Endothelial cell (in vitro differentiated cells): ENCODE measurements around the gene SIT1. TPM values are rescaled to one million over a fixed set of nuclear protein-coding genes. Genes with fewer than 3 reads are reported as not detected.

Source experiments
- DNase-seq: peaks from one replicate; pipeline ENCODE4 v3.0.0; 2021; ENCODE audit warnings: low spot score
- H3K27ac Mint-ChIP-seq: one replicate; pipeline ENCODE4 v1.8.0; 2021; ENCODE audit warnings: mixed read lengths, inconsistent platforms; ENCODE audit not compliant: unreplicated experiment
- H3K27me3 Mint-ChIP-seq: one replicate; pipeline ENCODE4 v1.8.0; 2021; ENCODE audit warnings: mild to moderate bottlenecking, moderate library complexity, mixed read lengths, inconsistent platforms; ENCODE audit not compliant: unreplicated experiment
- H3K36me3 Mint-ChIP-seq: one replicate; pipeline ENCODE4 v1.8.0; 2021; ENCODE audit warnings: mild to moderate bottlenecking, low read depth, mixed read lengths, inconsistent platforms; ENCODE audit not compliant: unreplicated experiment
- H3K4me1 Mint-ChIP-seq: one replicate; pipeline ENCODE4 v1.8.0; 2021; ENCODE audit warnings: mild to moderate bottlenecking, mixed read lengths, inconsistent platforms; ENCODE audit not compliant: unreplicated experiment
- H3K4me3 Mint-ChIP-seq: one replicate; pipeline ENCODE4 v1.8.0; 2021; ENCODE audit warnings: mild to moderate bottlenecking, mixed read lengths, inconsistent platforms; ENCODE audit not compliant: unreplicated experiment
- H3K9me3 Mint-ChIP-seq: one replicate; pipeline ENCODE4 v1.8.0; 2021; ENCODE audit warnings: mixed read lengths, inconsistent platforms; ENCODE audit not compliant: unreplicated experiment
- total RNA-seq: library from RNA; stranded (reverse); fragmentation: NEBNext Ultra II Directional; extraction: Animal tissue kit (Norgen Biotek cat#: 25700); gene quantifications from one replicate; pipeline ENCODE4 v1.2.1, GENCODE V29; 2021; ENCODE audit not compliant: unreplicated experiment
- TF ChIP-seq, protein P1 (sequence below): fragments of 200-600 bp; sonication (generic); IDR thresholded peaks from one replicate; pipeline ENCODE4 v1.5.0; 2021; ENCODE audit warnings: antibody characterized with exemption; ENCODE audit not compliant: unreplicated experiment

The SIT1 gene
- total RNA-seq, 1 donor from 2014 or later = not detected

DNA sequence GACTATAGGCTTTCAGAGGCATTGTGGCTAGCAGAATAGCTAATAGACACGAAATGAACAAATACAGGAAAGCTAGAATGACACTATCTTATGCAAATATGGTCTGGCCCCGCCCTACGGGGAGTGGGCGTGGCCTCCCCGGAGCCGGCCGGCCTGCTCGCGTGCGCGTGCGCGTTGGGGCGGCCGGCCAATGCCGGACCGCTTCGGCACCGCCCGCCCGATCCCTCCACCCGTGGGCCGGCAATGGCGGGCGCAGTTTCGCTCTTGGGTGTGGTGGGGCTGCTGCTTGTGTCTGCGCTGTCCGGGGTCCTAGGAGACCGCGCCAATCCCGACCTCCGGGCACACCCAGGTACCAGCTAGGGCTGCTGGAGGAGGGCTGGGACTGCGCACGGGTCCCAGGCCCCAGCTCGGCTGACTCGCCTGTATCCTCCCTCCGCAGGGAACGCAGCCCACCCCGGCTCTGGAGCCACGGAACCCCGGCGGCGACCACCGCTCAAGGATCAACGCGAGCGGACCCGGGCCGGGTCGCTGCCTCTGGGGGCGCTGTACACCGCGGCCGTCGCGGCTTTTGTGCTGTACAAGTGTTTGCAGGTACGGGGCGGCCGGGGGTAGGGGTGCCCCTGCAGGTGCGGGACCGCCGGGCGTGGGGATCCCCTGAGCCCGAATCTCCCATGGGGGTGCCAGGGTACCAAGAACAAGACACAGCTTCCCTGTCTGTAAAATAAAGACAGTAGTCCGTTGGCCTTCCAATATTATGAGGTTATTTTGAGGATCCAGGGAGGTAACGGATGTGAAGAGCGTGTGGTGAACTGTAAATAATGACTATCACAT, 7.6 kb upstream of the SIT1 start, which contains the start of gene CCDC107:
CCDC107 (plus strand) TSS at position 156 of the 831 bp plus-strand sequence; CDS start at position 244, 88 bp downstream.
- Mint-ChIP-seq H3K9me3 (peaks cover 4% of the 10 kb centered on the region), H3K36me3 (peaks cover 18% of the 10 kb centered on the region), H3K27ac (peak within 1 kb of the TSS; percentile 99), H3K4me1 (peaks cover 35% of the 10 kb centered on the region), H3K27me3 (peaks cover 31% of the 10 kb centered on the region), H3K4me3 (peak within 1 kb of the TSS; percentile 91)
- DNase-seq = peak; percentile 88
- TF ChIP-seq, protein P1, sequence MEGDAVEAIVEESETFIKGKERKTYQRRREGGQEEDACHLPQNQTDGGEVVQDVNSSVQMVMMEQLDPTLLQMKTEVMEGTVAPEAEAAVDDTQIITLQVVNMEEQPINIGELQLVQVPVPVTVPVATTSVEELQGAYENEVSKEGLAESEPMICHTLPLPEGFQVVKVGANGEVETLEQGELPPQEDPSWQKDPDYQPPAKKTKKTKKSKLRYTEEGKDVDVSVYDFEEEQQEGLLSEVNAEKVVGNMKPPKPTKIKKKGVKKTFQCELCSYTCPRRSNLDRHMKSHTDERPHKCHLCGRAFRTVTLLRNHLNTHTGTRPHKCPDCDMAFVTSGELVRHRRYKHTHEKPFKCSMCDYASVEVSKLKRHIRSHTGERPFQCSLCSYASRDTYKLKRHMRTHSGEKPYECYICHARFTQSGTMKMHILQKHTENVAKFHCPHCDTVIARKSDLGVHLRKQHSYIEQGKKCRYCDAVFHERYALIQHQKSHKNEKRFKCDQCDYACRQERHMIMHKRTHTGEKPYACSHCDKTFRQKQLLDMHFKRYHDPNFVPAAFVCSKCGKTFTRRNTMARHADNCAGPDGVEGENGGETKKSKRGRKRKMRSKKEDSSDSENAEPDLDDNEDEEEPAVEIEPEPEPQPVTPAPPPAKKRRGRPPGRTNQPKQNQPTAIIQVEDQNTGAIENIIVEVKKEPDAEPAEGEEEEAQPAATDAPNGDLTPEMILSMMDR = peak; percentile 76

DNA sequence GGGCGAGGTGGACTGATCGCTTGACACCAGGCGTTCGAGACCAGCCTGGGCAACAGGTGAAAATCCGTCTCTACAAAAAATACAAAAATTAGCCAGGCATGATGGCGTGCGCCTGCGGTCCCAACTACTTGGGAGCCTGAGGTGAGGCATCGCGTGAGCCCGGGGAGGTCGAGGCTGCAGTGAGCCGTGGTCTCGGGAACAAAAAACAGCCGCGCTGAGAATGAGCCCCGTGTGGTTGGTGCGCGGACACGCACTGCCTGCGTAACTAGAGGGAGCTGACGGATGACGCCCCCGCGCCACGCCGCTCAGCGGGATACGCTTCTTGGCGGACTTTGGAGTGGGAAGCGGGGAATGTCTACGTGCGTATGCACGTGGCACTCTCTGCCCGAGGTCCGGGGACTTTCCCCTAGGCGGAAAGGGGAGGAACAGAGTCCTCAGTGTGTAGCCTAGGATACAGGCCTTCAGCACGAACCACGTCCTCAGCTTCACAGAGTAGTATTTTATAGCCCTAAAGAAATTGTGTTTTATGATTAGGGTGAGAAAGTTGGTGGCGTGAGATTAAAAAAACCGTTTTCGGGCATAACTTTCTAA, 6.9 kb upstream of the SIT1 start, which contains the start of gene RMRP:
RMRP (minus strand) TSS at position 474 of the 591 bp plus-strand sequence.
- peak; percentile 92 for DNase-seq
- H3K27ac Mint-ChIP-seq = peak within 1 kb of the TSS; percentile 99
- peaks cover 4% of the 10 kb centered on the region for H3K9me3 Mint-ChIP-seq
- peaks cover 25% of the 10 kb centered on the region for H3K27me3 Mint-ChIP-seq
- TF ChIP-seq, protein P1 = no peak
- peaks cover 34% of the 10 kb centered on the region for H3K4me1 Mint-ChIP-seq
- peaks cover 18% of the 10 kb centered on the region for H3K36me3 Mint-ChIP-seq
- H3K4me3 Mint-ChIP-seq = peak within 1 kb of the TSS; percentile 91

DNA sequence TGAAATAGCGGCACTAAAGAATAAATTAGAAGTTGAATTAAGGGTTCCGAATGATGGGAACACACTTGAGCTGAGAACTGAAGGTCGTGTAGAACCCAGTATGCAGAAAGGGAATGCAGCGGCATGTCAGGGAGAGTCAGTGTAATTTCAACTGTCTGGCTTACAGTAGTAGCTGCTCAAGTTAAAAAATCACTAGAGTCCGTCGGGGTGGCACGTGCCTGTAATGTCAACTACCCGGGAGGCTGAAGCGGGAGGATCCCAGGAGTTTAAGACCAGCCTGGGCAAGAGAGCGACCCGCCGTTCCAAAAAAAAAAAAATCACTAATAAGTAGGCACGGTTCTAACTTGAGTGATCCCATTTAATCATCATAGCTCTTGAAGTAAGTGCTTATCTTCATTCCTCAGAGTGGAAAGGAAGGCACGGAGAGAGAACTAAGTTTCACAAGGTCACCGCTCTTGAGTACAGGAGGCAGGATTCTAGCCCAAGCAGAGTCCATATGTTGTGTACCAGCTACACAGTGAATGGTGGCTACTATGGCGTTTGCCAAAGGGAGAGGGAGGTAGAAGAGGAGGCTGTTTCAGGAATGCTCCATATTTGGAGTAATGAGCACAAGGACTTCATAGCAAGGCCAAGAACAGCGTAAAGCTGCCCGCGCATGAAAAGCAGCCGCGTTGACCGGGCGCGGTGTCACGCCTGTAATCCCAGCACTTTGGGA, 6.3 kb upstream of the SIT1 start:
- Mint-ChIP-seq H3K27ac (peak overlapping the region; percentile 99), H3K9me3 (peaks cover 4% of the 10 kb centered on the region), H3K27me3 (peaks cover 22% of the 10 kb centered on the region), H3K4me1 (peaks cover 29% of the 10 kb centered on the region), H3K4me3 (peak overlapping the region; percentile 87), H3K36me3 (peaks cover 17% of the 10 kb centered on the region)
- DNase-seq = no peak
- TF ChIP-seq, protein P1 = no peak

DNA sequence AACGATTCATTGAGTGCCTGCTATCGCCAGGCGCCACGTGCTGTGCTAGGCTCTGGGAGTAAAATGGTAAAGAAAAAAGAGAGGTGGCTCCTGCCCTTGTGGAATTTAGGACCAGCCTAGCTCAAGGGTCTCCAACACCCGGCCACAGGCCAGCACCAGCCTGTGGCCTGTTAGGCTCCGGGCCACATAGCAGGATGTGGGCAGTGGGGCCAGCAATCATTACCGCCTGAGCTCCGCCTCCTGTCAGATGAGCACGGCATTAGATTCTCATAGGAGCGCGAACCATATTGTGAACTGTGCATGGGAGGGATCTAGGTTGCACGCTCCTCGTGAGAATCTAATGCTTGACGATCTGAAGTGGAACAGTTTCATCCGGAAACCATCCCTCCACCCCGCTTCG, 5.6 kb upstream of the SIT1 start:
- peaks cover 25% of the 10 kb centered on the region for H3K4me1 Mint-ChIP-seq
- H3K36me3 Mint-ChIP-seq = peaks cover 14% of the 10 kb centered on the region
- TF ChIP-seq, protein P1 = no peak
- peaks cover 4% of the 10 kb centered on the region for H3K9me3 Mint-ChIP-seq
- no peak for DNase-seq
- no peak overlapping the region for H3K4me3 Mint-ChIP-seq
- H3K27me3 Mint-ChIP-seq = peaks cover 22% of the 10 kb centered on the region
- no peak overlapping the region for H3K27ac Mint-ChIP-seq
